Measurements from ENCODE around the gene NDUFA13.

The NDUFA13 gene

GRCh38 chr19:19490214-19490968 lies 25.6 kb upstream of the NDUFA13 start:
- TF ChIP-seq, protein P1, sequence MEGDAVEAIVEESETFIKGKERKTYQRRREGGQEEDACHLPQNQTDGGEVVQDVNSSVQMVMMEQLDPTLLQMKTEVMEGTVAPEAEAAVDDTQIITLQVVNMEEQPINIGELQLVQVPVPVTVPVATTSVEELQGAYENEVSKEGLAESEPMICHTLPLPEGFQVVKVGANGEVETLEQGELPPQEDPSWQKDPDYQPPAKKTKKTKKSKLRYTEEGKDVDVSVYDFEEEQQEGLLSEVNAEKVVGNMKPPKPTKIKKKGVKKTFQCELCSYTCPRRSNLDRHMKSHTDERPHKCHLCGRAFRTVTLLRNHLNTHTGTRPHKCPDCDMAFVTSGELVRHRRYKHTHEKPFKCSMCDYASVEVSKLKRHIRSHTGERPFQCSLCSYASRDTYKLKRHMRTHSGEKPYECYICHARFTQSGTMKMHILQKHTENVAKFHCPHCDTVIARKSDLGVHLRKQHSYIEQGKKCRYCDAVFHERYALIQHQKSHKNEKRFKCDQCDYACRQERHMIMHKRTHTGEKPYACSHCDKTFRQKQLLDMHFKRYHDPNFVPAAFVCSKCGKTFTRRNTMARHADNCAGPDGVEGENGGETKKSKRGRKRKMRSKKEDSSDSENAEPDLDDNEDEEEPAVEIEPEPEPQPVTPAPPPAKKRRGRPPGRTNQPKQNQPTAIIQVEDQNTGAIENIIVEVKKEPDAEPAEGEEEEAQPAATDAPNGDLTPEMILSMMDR (conservative IDR thresholded peaks at IDR 0.05; ENCODE audit: low read depth, low read length), result peak; percentile 77
- Histone ChIP-seq H2AFZ (ENCODE audit: low read depth) (no peak overlapping the region), H4K20me1 (ENCODE audit: insufficient read depth) (0 out of 2 replicates have a peak, but pooled peaks cover 3% of the 10 kb centered on the region), H3K36me3 (ENCODE audit: insufficient read depth) (no peaks in the 10 kb centered on the region), H3K4me2 (no peak overlapping the region), H3K4me3 (IDR thresholded peaks at IDR 0.05; ENCODE audit: insufficient read depth, low read depth, low read length) (no peak overlapping the region), H3K27ac (no peak overlapping the region), H3K27me3 (ENCODE audit: insufficient read depth, low read depth) (no peaks in the 10 kb centered on the region), H3K4me1 (ENCODE audit: low read depth, poor library complexity, severe bottlenecking) (peaks cover 7% of the 10 kb centered on the region), H3K9ac (no peak overlapping the region), H3K79me2 (ENCODE audit: insufficient read depth, low read depth) (no peaks in the 10 kb centered on the region)

DNA sequence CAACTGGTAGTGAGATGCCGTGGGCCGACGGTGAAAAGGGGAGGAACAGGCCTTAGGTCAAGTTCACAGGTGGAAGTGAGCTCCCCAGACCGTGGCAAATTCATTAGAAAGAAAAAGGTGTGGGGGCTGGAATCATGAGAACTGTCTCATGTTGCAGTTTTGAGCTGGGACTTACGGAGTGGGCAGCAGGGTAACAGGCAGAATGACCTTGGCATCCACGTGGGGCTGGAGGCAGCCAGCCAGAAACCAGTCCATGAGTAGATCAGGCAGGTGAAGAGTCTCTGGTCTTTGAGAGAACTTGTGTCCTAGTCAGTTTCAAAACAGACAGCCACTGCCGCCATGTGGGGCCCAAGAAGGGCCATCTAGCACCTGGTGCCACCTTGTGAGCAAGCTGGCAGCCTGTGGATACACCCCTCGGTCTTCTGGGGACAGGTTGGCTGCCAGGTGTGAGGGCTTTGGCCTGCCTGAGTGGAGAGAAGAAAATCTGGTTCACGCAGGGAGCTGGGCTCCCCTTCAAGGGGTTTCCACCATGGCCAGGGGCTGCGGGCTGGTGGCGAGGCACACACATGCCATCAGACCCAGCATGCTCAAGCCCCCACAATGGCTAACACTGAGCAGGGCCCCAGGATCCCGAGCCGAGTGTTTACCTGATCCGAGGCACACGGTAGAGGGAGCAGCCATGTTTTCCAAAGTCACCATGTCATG lies 24.6 kb upstream of the NDUFA13 start:
- Histone ChIP-seq H4K20me1 (ENCODE audit: insufficient read depth) (0 out of 2 replicates have a peak, but pooled peaks cover 3% of the 10 kb centered on the region), H3K27ac (no peak overlapping the region), H3K4me1 (ENCODE audit: low read depth, poor library complexity, severe bottlenecking) (peaks cover 7% of the 10 kb centered on the region), H3K36me3 (ENCODE audit: insufficient read depth) (no peaks in the 10 kb centered on the region), H3K79me2 (ENCODE audit: insufficient read depth, low read depth) (no peaks in the 10 kb centered on the region), H3K4me3 (IDR thresholded peaks at IDR 0.05; ENCODE audit: insufficient read depth, low read depth, low read length) (no peak overlapping the region), H3K9ac (no peak overlapping the region), H3K4me2 (no peak overlapping the region), H2AFZ (ENCODE audit: low read depth) (no peak overlapping the region), H3K27me3 (ENCODE audit: insufficient read depth, low read depth) (no peaks in the 10 kb centered on the region)
- TF ChIP-seq, protein P1 (conservative IDR thresholded peaks at IDR 0.05; ENCODE audit: low read depth, low read length), result no peak

DNA sequence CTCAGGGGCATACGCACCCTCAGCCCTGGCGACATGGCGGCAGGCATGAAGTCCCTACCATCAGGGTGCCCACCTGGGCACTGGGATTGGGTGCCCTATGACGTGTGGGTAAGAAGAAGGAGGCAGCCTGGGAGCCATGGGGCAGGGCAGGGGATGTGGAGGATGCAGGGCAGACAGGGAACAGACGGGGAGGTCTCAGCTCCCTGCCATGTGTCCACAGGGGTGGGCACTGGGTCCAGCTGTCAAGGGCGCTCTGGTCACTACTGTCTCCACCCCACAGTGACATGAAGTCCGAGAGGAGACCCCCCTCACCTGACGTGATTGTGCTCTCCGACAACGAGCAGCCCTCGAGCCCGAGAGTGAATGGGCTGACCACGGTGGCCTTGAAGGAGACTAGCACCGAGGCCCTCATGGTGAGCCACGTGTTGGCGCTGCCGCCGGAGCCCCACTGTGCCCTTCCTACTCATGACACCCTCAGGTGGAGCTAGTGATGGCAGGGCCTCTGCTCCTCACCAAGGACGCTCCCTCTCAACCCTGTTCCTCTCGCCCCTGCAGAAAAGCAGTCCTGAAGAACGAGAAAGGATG lies 23.9 kb upstream of the NDUFA13 start:
- TF ChIP-seq, protein P1 (conservative IDR thresholded peaks at IDR 0.05; ENCODE audit: low read depth, low read length), result no peak
- H3K27me3 ChIP-seq (ENCODE audit: insufficient read depth, low read depth), result no peaks in the 10 kb centered on the region
- H3K4me3 ChIP-seq (IDR thresholded peaks at IDR 0.05; ENCODE audit: insufficient read depth, low read depth, low read length), result no peak overlapping the region
- H2AFZ ChIP-seq (ENCODE audit: low read depth), result no peak overlapping the region
- H4K20me1 ChIP-seq (ENCODE audit: insufficient read depth), result 0 out of 2 replicates have a peak, but pooled peaks cover 3% of the 10 kb centered on the region
- no peak overlapping the region for H3K9ac ChIP-seq
- H3K27ac ChIP-seq, result no peak overlapping the region
- H3K4me1 ChIP-seq (ENCODE audit: low read depth, poor library complexity, severe bottlenecking), result peaks cover 7% of the 10 kb centered on the region
- H3K36me3 ChIP-seq (ENCODE audit: insufficient read depth), result no peaks in the 10 kb centered on the region
- H3K4me2 ChIP-seq, result no peak overlapping the region
- H3K79me2 ChIP-seq (ENCODE audit: insufficient read depth, low read depth), result no peaks in the 10 kb centered on the region

DNA sequence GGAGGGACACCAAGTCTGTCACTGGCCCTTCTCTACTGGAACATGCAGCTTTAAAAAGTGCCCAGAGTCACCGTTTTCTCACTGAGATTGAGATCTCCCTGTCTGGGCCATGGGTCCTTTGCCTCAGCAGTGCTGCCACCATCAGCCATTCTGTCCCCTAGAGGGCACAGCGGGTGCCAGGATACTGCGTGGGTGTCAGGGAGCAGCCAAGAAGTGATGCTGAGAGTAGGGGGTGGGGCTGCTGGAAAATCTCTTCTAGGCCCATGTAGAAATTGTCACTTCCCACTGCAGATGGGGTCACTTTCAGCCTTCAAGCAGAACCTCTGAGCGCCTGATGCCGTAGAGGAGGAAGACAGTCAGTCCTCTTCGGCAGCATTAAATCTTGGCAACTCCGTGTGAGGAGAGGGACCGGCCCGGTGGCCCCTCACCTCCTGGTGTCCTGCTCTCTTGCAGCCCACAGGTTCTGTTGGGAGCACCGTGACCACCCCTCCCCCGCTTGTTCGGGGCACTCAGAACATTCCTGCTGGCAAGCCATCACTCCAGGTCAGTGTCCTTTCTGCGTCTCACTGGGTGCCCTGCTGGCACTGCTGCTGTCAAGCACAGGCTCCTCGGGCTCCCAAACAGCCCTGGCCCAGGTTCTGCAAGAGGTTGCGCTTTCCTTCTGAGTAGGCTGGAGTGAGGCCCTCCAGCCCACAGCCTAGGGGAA lies 22.0 kb upstream of the NDUFA13 start:
- TF ChIP-seq, protein P1 (conservative IDR thresholded peaks at IDR 0.05; ENCODE audit: low read depth, low read length), result no peak
- Histone ChIP-seq H4K20me1 (ENCODE audit: insufficient read depth) (0 out of 2 replicates have a peak, but pooled peaks cover 3% of the 10 kb centered on the region), H3K4me3 (IDR thresholded peaks at IDR 0.05; ENCODE audit: insufficient read depth, low read depth, low read length) (no peak overlapping the region), H3K36me3 (ENCODE audit: insufficient read depth) (no peaks in the 10 kb centered on the region), H3K4me2 (no peak overlapping the region), H3K27me3 (ENCODE audit: insufficient read depth, low read depth) (no peaks in the 10 kb centered on the region), H3K27ac (no peak overlapping the region), H2AFZ (ENCODE audit: low read depth) (no peak overlapping the region), H3K4me1 (ENCODE audit: low read depth, poor library complexity, severe bottlenecking) (peaks cover 2% of the 10 kb centered on the region), H3K79me2 (ENCODE audit: insufficient read depth, low read depth) (no peaks in the 10 kb centered on the region), H3K9ac (no peak overlapping the region)

All from KMS-11 (cell line).